ENCODE results near the gene ZNF579. TPM values are rescaled to one million over a fixed set of nuclear protein-coding genes. Genes with fewer than 3 reads are reported as not detected.

ZNF579 gene
- total RNA-seq, 1 donor from 2014 or later, result 1.8 TPM

- TF ChIP-seq CTCF (IDR thresholded peaks at IDR 0.05; ENCODE audit: insufficient read depth, low read length, severe bottlenecking), result no peak
These were observed 42.5 kb upstream of the ZNF579 start for GRCh38 chr19:55623130-55623529.

GRCh38 chr19:55622242-55622969 lies 41.8 kb upstream of the ZNF579 start:
- no peaks in the 10 kb centered on the region for H3K27me3 ChIP-seq (ENCODE audit: control insufficient read depth, insufficient read depth, low read length)
- FAIRE-seq, result no peak
- H3K4me3 ChIP-seq (ENCODE audit: low read depth, low read length), result no peak overlapping the region
- no peak for DNase-seq (ENCODE audit: low read depth)
- no peak for TF ChIP-seq CTCF (IDR thresholded peaks at IDR 0.05; ENCODE audit: insufficient read depth, low read length, severe bottlenecking)
- peaks cover 3% of the 10 kb centered on the region for H3K36me3 ChIP-seq (ENCODE audit: control insufficient read depth, insufficient read depth, low read length)

More at GRCh38 chr19:55623130-55623529, 42.5 kb upstream of the ZNF579 start:
- Histone ChIP-seq H3K36me3 (ENCODE audit: control insufficient read depth, insufficient read depth, low read length) (peaks cover 1% of the 10 kb centered on the region), H3K27me3 (ENCODE audit: control insufficient read depth, insufficient read depth, low read length) (no peaks in the 10 kb centered on the region), H3K4me3 (ENCODE audit: low read depth, low read length) (no peak overlapping the region)
- no peak for DNase-seq (ENCODE audit: low read depth)
- FAIRE-seq, result no peak

GRCh38 chr19:55621673-55622231 lies 41.1 kb upstream of the ZNF579 start:
- Histone ChIP-seq H3K27me3 (ENCODE audit: control insufficient read depth, insufficient read depth, low read length) (no peaks in the 10 kb centered on the region), H3K36me3 (ENCODE audit: control insufficient read depth, insufficient read depth, low read length) (peaks cover 7% of the 10 kb centered on the region), H3K4me3 (ENCODE audit: low read depth, low read length) (no peak overlapping the region)
- DNase-seq (ENCODE audit: low read depth) (no peak), FAIRE-seq (no peak)
- no peak for TF ChIP-seq CTCF (IDR thresholded peaks at IDR 0.05; ENCODE audit: insufficient read depth, low read length, severe bottlenecking)

GRCh38 chr19:55621205-55621672 lies 40.6 kb upstream of the ZNF579 start:
- no peak for DNase-seq (ENCODE audit: low read depth)

GRCh38 chr19:55620410-55621204 lies 40.0 kb upstream of the ZNF579 start:
- Histone ChIP-seq H3K36me3 (ENCODE audit: control insufficient read depth, insufficient read depth, low read length) (peaks cover 10% of the 10 kb centered on the region), H3K27me3 (ENCODE audit: control insufficient read depth, insufficient read depth, low read length) (no peaks in the 10 kb centered on the region), H3K4me3 (ENCODE audit: low read depth, low read length) (no peak overlapping the region)
- no peak for TF ChIP-seq CTCF (IDR thresholded peaks at IDR 0.05; ENCODE audit: insufficient read depth, low read length, severe bottlenecking)
- FAIRE-seq (no peak), DNase-seq (ENCODE audit: low read depth) (no peak)

More at GRCh38 chr19:55621205-55621672, 40.6 kb upstream of the ZNF579 start:
- Histone ChIP-seq H3K27me3 (ENCODE audit: control insufficient read depth, insufficient read depth, low read length) (no peaks in the 10 kb centered on the region), H3K36me3 (ENCODE audit: control insufficient read depth, insufficient read depth, low read length) (peaks cover 9% of the 10 kb centered on the region), H3K4me3 (ENCODE audit: low read depth, low read length) (no peak overlapping the region)
- no peak for FAIRE-seq
- no peak for TF ChIP-seq CTCF (IDR thresholded peaks at IDR 0.05; ENCODE audit: insufficient read depth, low read length, severe bottlenecking)

Measured in bronchial epithelial cell (primary cell).